ENCODE measurements around the gene TEX19. TPM values are rescaled to one million over a fixed set of nuclear protein-coding genes. Genes with fewer than 3 reads are reported as not detected.

TEX19 gene
- polyA plus RNA-seq, 2 of the 4 experiments (the other 2 are of a cell fraction): 0.43 to 0.50 TPM

- POLR2A ChIA-PET: interaction anchor here (1.0 kb wide), 1 partner anchor 24 kb away, joined by 3 read pairs; no protein-coding TSS in a partner anchor
- CTCF ChIA-PET: interaction anchor here (0.5 to 2.4 kb wide), 8 partner anchors 10 to 98 kb away, joined by 3 to 41 read pairs (median 3); no protein-coding TSS in a partner anchor
- ATAC-seq: no peak
- 88% methylated on average over 29 of the region's 29 CpGs for WGBS (ENCODE audit: missing lambda C conversion rate)
- Histone ChIP-seq H3K4me3 (no peak overlapping the region), H3K4me1 (peaks cover 12% of the 10 kb centered on the region; the same call in 2 of the 3 replicates), H3K9me3 (no peaks in the 10 kb centered on the region), H3K27ac (peak overlapping the region in 1 of 2 experiments; percentile 20; a peak in 1 of 6 replicates), H3K4me2 (no peak overlapping the region)
- TF ChIP-seq MAX (IDR thresholded peaks at IDR 0.05) (no peak), SREBF2 (IDR thresholded peaks at IDR 0.05) (no peak), PBX3 (IDR thresholded peaks at IDR 0.05) (no peak), JUN (IDR thresholded peaks at IDR 0.05) (no peak), NFE2L2 (conservative IDR thresholded peaks at IDR 0.05; ENCODE audit: low read length) (no peak), HDAC2 (IDR thresholded peaks at IDR 0.05) (no peak), POLR2AphosphoS2 (conservative IDR thresholded peaks at IDR 0.05; ENCODE audit: low read length) (no peak), CBX2 (IDR thresholded peaks at IDR 0.05; ENCODE audit: borderline replicate concordance, low read depth) (no peak), ZSCAN20 (CRISPR knock-in tag; IDR thresholded peaks at IDR 0.05) (no peak), PHF8 (IDR thresholded peaks at IDR 0.05; ENCODE audit: borderline replicate concordance, low read depth) (no peak), RCOR1 (IDR thresholded peaks at IDR 0.05; ENCODE audit: low read depth, low read length) (no peak), TP53 (CRISPR knock-in tag; IDR thresholded peaks at IDR 0.05) (no peak), CHD4 (IDR thresholded peaks at IDR 0.05; ENCODE audit: borderline replicate concordance) (no peak)
- DNase-seq (ENCODE audit: low read depth in 1 of 2, low spot score in 1 of 2): no peak
- FAIRE-seq: no peak
Measured at GRCh38 chr17:82316651-82317393, 42.2 kb upstream of the TEX19 start.

GRCh38 chr17:82317394-82318168, 41.5 kb upstream of the TEX19 start, which contains the start of gene CD7:
TSS of gene CD7 (minus strand) at chr17:82317608. CDS start at chr17:82317495, 113 bp downstream.
- WGBS (ENCODE audit: missing lambda C conversion rate): 94% methylated on average over 22 of the region's 26 CpGs
- peaks cover 12% of the 10 kb centered on the region; the same call in 2 of the 3 replicates for H3K4me1 ChIP-seq
- FAIRE-seq: no peak
- peak within 1 kb of the TSS in 1 of 2 experiments; percentile 20; a peak in 1 of 6 replicates for H3K27ac ChIP-seq
- H3K4me3 ChIP-seq: no peak within 1 kb of the TSS
- no peak within 1 kb of the TSS for H3K4me2 ChIP-seq
- no peak for DNase-seq (ENCODE audit: low read depth in 1 of 2, low spot score in 1 of 2)
- ChIA-PET POLR2A (interaction anchor here (1.0 kb wide), 1 partner anchor 25 kb away, joined by 3 read pairs; no protein-coding TSS in a partner anchor), CTCF (interaction anchor here (0.6 to 2.4 kb wide), 8 partner anchors 16 to 97 kb away, joined by 3 to 41 read pairs (median 3); no protein-coding TSS in a partner anchor)
- ATAC-seq: no peak
- TF ChIP-seq CHD4 (IDR thresholded peaks at IDR 0.05; ENCODE audit: borderline replicate concordance): no peak
- TF ChIP-seq ATOH8 (CRISPR knock-in tag; IDR thresholded peaks at IDR 0.05; ENCODE audit: low read depth): no peak
- no peak for TF ChIP-seq PBX3 (IDR thresholded peaks at IDR 0.05)
- no peak for TF ChIP-seq KDM1A (IDR thresholded peaks at IDR 0.05; ENCODE audit: low read depth)
- no peak for TF ChIP-seq ELK1 (IDR thresholded peaks at IDR 0.05; ENCODE audit: low read depth, low read length)
- no peak for TF ChIP-seq CHD2 (IDR thresholded peaks at IDR 0.05; ENCODE audit: low read length, partially characterized antibody)
- TF ChIP-seq RARB (CRISPR knock-in tag; IDR thresholded peaks at IDR 0.05): no peak
- TF ChIP-seq JUNB (IDR thresholded peaks at IDR 0.05): no peak
- TF ChIP-seq HMGXB4 (CRISPR knock-in tag; IDR thresholded peaks at IDR 0.05; ENCODE audit: borderline replicate concordance): no peak
- no peak for TF ChIP-seq FOXS1 (CRISPR knock-in tag; IDR thresholded peaks at IDR 0.05)
- no peak for TF ChIP-seq NR3C1 (IDR thresholded peaks at IDR 0.05)
- no peak for TF ChIP-seq RFX5 (IDR thresholded peaks at IDR 0.05)
- TF ChIP-seq ZFP36 (IDR thresholded peaks at IDR 0.05; ENCODE audit: borderline replicate concordance, partially characterized antibody): no peak
- no peak for TF ChIP-seq SREBF2 (IDR thresholded peaks at IDR 0.05)
- TF ChIP-seq HOXB13 (CRISPR knock-in tag; IDR thresholded peaks at IDR 0.05; ENCODE audit: low read depth): no peak
- no peak for TF ChIP-seq E2F6 (IDR thresholded peaks at IDR 0.05; ENCODE audit: borderline replicate concordance, low read depth)
- no peaks in the 10 kb centered on the region for H3K9me3 ChIP-seq

All from A549 (cell line).